ENCODE measurements around the gene CDC34.
"Not testable (repeated sequence)": the region's sequence is repeated elsewhere in the genome, so short reads cannot be mapped to it uniquely, and the experiment has no call there.

The CDC34 gene

GRCh38 chr19:574658-575526 is 43.3 kb downstream of the CDC34 start:
- DNase-seq, result no peak

- DNase-seq, result no peak
Measured at GRCh38 chr19:575527-576506, 44.3 kb downstream of the CDC34 start.

- no peak for DNase-seq
Measured at GRCh38 chr19:576768-577438, 45.3 kb downstream of the CDC34 start.

- no peak for DNase-seq
Measured at GRCh38 chr19:577439-578392, 46.2 kb downstream of the CDC34 start.

GRCh38 chr19:579111-579841 is 47.7 kb downstream of the CDC34 start:
- no peak for DNase-seq

- no peak for DNase-seq
Measured at GRCh38 chr19:579842-580155, 48.2 kb downstream of the CDC34 start.

- no peak for DNase-seq
Measured at GRCh38 chr19:580274-580835, 48.8 kb downstream of the CDC34 start.

GRCh38 chr19:581399-582111 is 50.0 kb downstream of the CDC34 start:
- DNase-seq, result no peak

GRCh38 chr19:582497-583197 is 51.1 kb downstream of the CDC34 start:
- no peak for DNase-seq

GRCh38 chr19:583198-583967 is 51.8 kb downstream of the CDC34 start:
- DNase-seq, result no peak

- DNase-seq, result no peak
Measured at GRCh38 chr19:583968-584239, 52.3 kb downstream of the CDC34 start.

GRCh38 chr19:584240-585001 is 52.9 kb downstream of the CDC34 start:
- peak; percentile 43 for DNase-seq

GRCh38 chr19:585146-585545 is 53.6 kb downstream of the CDC34 start:
- not testable (repeated sequence) for DNase-seq

GRCh38 chr19:585551-586110 is 54.1 kb downstream of the CDC34 start:
- no peak for DNase-seq

- DNase-seq, result peak; percentile 94
Measured at GRCh38 chr19:588093-588740, 56.7 kb downstream of the CDC34 start.

GRCh38 chr19:588741-589692 is 57.5 kb downstream of the CDC34 start:
- DNase-seq, result peak; percentile 85

All from NCI-H2171 treated with DMSO at 0.1 percent for 48 hours (cell line).